ENCODE results near the gene TIMD4. TPM values are rescaled to one million over a fixed set of nuclear protein-coding genes. Genes with fewer than 3 reads are reported as not detected.

TIMD4 gene
- total and polyA plus RNA-seq, 2 experiments from 2014 or later: not detected

DNA sequence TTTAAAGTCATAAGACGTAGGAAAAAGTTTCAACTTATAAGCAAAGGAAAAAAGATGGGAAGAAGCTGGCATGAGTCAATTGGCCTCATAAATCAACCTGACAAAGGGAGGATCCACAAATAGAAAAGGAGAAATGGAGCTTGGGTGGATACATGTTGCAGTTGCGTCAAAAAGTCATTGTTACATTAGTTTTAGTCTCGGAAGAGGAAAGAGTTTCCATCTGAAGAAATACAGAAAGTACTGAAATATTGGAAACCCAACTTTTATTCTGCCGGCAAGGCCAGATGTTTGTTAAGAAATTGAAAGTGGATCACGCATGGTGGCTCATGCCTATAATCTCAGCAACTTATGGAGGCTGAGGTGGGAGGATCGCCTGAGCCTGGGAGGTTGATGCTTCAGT lies 11.3 kb upstream of the TIMD4 start:
- H4K20me1 ChIP-seq (replicated peaks; ENCODE audit: insufficient read depth): no peaks in the 10 kb centered on the region
- no peak for TF ChIP-seq ZNF114 (CRISPR knock-in tag; IDR thresholded peaks at IDR 0.05)
- TF ChIP-seq JUNB (IDR thresholded peaks at IDR 0.05; ENCODE audit: unreplicated experiment): no peak
- TF ChIP-seq EZH2 (IDR thresholded peaks at IDR 0.05; ENCODE audit: low read depth, unreplicated experiment): no peak
- TF ChIP-seq POLR2AphosphoS5 (IDR thresholded peaks at IDR 0.05; ENCODE audit: low read depth): no peak
- TF ChIP-seq, protein P1, sequence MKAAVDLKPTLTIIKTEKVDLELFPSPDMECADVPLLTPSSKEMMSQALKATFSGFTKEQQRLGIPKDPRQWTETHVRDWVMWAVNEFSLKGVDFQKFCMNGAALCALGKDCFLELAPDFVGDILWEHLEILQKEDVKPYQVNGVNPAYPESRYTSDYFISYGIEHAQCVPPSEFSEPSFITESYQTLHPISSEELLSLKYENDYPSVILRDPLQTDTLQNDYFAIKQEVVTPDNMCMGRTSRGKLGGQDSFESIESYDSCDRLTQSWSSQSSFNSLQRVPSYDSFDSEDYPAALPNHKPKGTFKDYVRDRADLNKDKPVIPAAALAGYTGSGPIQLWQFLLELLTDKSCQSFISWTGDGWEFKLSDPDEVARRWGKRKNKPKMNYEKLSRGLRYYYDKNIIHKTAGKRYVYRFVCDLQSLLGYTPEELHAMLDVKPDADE (IDR thresholded peaks at IDR 0.05): no peak
- no peak for TF ChIP-seq NANOG (IDR thresholded peaks at IDR 0.05; ENCODE audit: borderline replicate concordance)
- TF ChIP-seq, protein P2, sequence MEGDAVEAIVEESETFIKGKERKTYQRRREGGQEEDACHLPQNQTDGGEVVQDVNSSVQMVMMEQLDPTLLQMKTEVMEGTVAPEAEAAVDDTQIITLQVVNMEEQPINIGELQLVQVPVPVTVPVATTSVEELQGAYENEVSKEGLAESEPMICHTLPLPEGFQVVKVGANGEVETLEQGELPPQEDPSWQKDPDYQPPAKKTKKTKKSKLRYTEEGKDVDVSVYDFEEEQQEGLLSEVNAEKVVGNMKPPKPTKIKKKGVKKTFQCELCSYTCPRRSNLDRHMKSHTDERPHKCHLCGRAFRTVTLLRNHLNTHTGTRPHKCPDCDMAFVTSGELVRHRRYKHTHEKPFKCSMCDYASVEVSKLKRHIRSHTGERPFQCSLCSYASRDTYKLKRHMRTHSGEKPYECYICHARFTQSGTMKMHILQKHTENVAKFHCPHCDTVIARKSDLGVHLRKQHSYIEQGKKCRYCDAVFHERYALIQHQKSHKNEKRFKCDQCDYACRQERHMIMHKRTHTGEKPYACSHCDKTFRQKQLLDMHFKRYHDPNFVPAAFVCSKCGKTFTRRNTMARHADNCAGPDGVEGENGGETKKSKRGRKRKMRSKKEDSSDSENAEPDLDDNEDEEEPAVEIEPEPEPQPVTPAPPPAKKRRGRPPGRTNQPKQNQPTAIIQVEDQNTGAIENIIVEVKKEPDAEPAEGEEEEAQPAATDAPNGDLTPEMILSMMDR (conservative IDR thresholded peaks at IDR 0.05; ENCODE audit: low read depth in 2 of 2): no peak
- TF ChIP-seq, protein P3, sequence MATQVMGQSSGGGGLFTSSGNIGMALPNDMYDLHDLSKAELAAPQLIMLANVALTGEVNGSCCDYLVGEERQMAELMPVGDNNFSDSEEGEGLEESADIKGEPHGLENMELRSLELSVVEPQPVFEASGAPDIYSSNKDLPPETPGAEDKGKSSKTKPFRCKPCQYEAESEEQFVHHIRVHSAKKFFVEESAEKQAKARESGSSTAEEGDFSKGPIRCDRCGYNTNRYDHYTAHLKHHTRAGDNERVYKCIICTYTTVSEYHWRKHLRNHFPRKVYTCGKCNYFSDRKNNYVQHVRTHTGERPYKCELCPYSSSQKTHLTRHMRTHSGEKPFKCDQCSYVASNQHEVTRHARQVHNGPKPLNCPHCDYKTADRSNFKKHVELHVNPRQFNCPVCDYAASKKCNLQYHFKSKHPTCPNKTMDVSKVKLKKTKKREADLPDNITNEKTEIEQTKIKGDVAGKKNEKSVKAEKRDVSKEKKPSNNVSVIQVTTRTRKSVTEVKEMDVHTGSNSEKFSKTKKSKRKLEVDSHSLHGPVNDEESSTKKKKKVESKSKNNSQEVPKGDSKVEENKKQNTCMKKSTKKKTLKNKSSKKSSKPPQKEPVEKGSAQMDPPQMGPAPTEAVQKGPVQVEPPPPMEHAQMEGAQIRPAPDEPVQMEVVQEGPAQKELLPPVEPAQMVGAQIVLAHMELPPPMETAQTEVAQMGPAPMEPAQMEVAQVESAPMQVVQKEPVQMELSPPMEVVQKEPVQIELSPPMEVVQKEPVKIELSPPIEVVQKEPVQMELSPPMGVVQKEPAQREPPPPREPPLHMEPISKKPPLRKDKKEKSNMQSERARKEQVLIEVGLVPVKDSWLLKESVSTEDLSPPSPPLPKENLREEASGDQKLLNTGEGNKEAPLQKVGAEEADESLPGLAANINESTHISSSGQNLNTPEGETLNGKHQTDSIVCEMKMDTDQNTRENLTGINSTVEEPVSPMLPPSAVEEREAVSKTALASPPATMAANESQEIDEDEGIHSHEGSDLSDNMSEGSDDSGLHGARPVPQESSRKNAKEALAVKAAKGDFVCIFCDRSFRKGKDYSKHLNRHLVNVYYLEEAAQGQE (IDR thresholded peaks at IDR 0.05; ENCODE audit: unreplicated experiment): no peak
- TF ChIP-seq ZNF331 (CRISPR knock-in tag; IDR thresholded peaks at IDR 0.05; ENCODE audit: low read depth): no peak
- TF ChIP-seq CREB1 (CRISPR knock-in tag; IDR thresholded peaks at IDR 0.05; ENCODE audit: low read depth): no peak
- TF ChIP-seq STAT1 (IDR thresholded peaks at IDR 0.05; ENCODE audit: unreplicated experiment): no peak
- TF ChIP-seq, protein P4, sequence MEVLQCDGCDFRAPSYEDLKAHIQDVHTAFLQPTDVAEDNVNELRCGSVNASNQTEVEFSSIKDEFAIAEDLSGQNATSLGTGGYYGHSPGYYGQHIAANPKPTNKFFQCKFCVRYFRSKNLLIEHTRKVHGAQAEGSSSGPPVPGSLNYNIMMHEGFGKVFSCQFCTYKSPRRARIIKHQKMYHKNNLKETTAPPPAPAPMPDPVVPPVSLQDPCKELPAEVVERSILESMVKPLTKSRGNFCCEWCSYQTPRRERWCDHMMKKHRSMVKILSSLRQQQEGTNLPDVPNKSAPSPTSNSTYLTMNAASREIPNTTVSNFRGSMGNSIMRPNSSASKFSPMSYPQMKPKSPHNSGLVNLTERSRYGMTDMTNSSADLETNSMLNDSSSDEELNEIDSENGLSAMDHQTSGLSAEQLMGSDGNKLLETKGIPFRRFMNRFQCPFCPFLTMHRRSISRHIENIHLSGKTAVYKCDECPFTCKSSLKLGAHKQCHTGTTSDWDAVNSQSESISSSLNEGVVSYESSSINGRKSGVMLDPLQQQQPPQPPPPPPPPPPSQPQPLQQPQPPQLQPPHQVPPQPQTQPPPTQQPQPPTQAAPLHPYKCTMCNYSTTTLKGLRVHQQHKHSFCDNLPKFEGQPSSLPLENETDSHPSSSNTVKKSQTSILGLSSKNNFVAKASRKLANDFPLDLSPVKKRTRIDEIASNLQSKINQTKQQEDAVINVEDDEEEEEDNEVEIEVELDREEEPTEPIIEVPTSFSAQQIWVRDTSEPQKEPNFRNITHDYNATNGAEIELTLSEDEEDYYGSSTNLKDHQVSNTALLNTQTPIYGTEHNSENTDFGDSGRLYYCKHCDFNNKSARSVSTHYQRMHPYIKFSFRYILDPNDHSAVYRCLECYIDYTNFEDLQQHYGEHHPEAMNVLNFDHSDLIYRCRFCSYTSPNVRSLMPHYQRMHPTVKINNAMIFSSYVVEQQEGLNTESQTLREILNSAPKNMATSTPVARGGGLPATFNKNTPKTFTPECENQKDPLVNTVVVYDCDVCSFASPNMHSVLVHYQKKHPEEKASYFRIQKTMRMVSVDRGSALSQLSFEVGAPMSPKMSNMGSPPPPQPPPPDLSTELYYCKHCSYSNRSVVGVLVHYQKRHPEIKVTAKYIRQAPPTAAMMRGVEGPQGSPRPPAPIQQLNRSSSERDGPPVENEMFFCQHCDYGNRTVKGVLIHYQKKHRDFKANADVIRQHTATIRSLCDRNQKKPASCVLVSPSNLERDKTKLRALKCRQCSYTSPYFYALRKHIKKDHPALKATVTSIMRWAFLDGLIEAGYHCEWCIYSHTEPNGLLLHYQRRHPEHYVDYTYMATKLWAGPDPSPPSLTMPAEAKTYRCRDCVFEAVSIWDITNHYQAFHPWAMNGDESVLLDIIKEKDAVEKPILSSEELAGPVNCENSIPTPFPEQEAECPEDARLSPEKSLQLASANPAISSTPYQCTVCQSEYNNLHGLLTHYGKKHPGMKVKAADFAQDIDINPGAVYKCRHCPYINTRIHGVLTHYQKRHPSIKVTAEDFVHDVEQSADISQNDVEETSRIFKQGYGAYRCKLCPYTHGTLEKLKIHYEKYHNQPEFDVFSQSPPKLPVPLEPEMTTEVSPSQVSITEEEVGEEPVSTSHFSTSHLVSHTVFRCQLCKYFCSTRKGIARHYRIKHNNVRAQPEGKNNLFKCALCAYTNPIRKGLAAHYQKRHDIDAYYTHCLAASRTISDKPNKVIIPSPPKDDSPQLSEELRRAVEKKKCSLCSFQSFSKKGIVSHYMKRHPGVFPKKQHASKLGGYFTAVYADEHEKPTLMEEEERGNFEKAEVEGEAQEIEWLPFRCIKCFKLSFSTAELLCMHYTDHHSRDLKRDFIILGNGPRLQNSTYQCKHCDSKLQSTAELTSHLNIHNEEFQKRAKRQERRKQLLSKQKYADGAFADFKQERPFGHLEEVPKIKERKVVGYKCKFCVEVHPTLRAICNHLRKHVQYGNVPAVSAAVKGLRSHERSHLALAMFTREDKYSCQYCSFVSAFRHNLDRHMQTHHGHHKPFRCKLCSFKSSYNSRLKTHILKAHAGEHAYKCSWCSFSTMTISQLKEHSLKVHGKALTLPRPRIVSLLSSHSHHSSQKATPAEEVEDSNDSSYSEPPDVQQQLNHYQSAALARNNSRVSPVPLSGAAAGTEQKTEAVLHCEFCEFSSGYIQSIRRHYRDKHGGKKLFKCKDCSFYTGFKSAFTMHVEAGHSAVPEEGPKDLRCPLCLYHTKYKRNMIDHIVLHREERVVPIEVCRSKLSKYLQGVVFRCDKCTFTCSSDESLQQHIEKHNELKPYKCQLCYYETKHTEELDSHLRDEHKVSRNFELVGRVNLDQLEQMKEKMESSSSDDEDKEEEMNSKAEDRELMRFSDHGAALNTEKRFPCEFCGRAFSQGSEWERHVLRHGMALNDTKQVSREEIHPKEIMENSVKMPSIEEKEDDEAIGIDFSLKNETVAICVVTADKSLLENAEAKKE (CRISPR knock-in tag; IDR thresholded peaks at IDR 0.05): no peak
- TF ChIP-seq EZH2phosphoT487 (IDR thresholded peaks at IDR 0.05; ENCODE audit: unreplicated experiment): no peak
- no peaks in the 10 kb centered on the region for H3K36me3 ChIP-seq (ENCODE audit: insufficient read depth)
- no peaks in the 10 kb centered on the region for H3K9me2 ChIP-seq (ENCODE audit: insufficient read depth)
- H3K27me3 ChIP-seq (ENCODE audit: insufficient read depth): no peaks in the 10 kb centered on the region
- no peaks in the 10 kb centered on the region for H3F3A ChIP-seq (replicated peaks; ENCODE audit: low read depth)
- no peak overlapping the region for H2AFZ ChIP-seq
- H3K79me2 ChIP-seq (replicated peaks; ENCODE audit: insufficient read depth): no peaks in the 10 kb centered on the region
- ATAC-seq (no peak), DNase-seq (ENCODE audit: low spot score) (no peak)
- no peak overlapping the region for H3K4me2 ChIP-seq
- Mint-ChIP-seq H3K27me3 (ENCODE audit: insufficient read depth, low read depth, poor library complexity) (no peaks in the 10 kb centered on the region), H3K4me1 (no peaks in the 10 kb centered on the region), H3K36me3 (ENCODE audit: low read depth) (no peaks in the 10 kb centered on the region), H3K9me3 (no peaks in the 10 kb centered on the region), H3K27ac (no peak overlapping the region), H3K4me3 (no peak overlapping the region)
- H3K4me3 ChIP-seq: no peak overlapping the region
- no peak overlapping the region for H3K27ac ChIP-seq (ENCODE audit: low read depth)
- H3K4me1 ChIP-seq (ENCODE audit: insufficient read depth): no peaks in the 10 kb centered on the region
